Femur (tissue), 1 donor: ENCODE measurements around the gene FBXL7.

Experiments used
- DNase-seq: peaks from one replicate; pipeline ENCODE4 v3.0.0-alpha.2; 2017

Gene FBXL7

GRCh38 chr5:15786326-15786725 is 286.3 kb downstream of the FBXL7 start:
- DNase-seq: no peak

- DNase-seq: no peak
Measured at GRCh38 chr5:15786884-15787283, 286.9 kb downstream of the FBXL7 start.

DNA sequence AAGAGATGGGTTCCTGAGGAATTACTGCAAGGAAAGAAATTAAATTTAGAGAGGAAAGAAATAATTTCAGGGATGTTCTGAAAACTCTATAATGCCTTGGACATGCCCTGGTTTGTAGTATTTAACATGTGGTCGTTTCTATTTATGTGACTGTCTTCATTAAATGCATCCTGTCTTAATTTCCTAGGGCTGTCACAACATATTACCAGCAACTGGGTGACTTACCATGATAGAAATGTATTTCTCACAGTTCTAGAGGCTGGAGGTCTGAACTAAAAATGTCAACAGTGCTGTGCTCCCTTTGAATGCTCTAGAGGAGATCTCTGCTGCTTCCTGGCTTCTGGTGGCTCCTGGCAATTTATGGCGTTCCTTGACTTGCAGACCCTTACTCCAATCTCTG is 287.7 kb downstream of the FBXL7 start:
- no peak for DNase-seq

DNA sequence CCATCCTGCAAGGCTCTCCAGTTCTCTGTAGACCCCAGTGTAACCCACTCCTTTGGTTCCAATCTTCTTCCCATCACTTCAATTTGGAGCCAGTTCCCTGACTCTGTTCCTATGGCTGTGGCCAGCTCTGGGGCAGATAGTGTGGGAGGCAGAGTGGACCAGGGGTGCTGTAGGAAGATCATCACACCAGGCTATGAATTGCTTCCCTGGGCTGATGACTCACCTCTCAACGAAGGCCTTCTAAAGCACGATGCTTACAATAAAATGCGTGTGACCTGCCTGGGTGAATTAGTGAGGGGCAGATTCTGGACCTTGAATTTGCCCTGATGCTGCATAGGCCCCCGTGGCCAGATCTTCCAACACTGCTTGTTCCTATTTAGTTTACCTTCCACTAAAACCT is 289.7 kb downstream of the FBXL7 start:
- no peak for DNase-seq

DNA sequence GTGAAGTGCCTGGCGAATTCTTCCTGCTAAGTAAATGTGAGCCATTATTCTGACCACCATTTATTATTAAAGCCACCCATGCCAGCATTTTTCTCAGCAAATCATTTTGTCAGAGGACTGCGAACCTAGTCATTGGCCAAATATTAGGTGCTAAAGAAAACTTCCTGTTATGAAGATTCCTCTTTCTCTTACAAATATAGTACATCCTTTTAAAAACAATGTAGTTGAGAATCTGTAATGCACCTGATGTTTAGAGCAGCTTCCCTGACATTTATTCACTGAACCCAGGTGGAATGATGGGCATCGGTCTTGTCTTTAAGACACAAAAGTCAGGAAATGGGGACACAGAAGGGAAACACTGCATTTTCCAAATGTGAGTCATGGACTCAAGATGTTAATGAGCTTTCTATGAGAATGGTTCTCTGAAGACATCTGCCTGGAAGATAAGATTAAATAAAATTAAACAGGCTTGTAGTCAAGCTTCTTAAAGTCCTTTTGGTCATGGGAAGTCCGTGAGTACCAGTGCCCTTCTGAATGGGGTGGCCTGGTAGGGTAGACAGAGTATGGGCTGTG is 290.6 kb downstream of the FBXL7 start:
- no peak for DNase-seq

DNA sequence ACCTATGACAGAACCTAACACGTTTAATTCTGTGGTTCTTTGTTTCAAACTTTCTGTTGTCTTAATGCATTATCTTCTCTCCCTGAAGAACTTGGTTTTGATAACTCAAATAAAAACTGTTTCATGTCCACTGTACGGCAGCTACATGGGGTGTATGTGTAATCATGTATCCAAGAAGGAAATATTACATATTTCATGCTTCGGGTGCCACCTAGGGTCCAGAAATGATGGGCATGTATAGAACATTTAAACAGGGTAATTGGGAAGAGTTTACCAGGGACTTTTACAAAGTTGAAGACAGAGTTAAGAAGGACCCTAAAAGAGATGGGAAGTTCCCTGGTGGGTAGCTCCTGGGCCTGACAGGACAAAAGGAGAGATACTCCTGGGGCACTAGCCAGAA is 291.3 kb downstream of the FBXL7 start:
- no peak for DNase-seq

- no peak for DNase-seq
Measured at GRCh38 chr5:15791859-15792258, 291.9 kb downstream of the FBXL7 start.

DNA sequence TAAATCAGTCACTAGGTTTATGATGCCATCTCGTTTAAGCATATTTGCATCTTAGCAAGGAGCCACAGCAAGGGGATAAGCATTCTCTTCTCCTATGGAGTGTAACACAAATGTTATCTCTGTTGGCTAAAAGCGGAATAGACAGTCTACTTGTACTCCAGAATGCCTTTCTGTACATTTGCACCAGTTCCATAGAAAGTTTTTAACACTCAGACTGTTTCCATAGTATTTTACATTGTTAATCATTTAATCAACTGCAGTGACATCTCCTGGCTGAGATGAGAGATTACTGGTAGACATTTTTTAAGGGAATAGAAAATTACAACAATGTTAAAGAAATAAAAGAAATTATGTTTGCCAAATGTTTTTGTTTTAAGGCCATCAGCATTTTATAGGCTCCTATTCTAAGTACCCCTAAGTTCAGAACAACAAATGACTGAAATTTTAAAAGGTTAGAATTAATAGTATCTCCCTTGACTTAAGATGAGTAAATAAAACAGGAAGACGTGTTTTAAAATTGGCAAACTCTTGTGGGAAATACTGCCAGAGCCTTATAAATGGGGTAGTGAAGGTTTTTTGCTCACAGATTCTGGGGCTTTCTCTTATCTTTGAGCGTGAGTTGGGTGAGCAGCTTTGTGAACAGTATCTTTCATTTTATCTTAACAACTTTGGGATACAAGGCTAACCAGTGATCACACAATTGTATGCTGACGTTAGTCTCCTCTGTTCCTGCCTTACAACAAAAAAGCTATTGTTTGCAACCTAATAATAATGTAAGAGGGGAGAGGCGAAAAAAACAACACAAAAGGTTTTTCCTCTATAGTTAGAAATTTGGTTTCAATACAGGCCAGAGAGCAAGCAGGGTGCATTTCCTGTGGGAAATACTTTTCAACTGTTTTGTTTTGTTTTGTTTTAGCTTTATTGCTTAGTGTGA is 294.3 kb downstream of the FBXL7 start:
- no peak for DNase-seq

- DNase-seq: no peak
Measured at GRCh38 chr5:15796096-15796495, 296.1 kb downstream of the FBXL7 start.

DNA sequence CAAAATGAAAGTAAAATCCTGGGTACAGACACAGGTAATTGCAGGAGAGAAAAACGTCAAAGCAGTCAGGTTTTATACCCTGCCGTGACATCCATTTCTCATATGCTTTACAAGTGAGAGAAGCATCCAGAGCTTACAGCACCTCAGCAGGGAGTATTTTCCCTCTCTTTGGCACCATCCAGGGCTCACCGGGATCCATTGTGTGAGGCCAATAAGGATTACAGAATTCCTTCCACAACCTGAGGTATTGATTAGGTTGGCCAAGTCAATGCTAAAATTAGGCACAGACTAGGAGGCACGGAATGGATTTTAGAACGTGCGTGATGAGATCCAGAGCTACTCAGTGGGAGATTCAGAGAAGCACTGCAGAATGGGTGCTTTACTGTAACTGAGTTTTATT is 296.6 kb downstream of the FBXL7 start:
- DNase-seq: no peak

DNA sequence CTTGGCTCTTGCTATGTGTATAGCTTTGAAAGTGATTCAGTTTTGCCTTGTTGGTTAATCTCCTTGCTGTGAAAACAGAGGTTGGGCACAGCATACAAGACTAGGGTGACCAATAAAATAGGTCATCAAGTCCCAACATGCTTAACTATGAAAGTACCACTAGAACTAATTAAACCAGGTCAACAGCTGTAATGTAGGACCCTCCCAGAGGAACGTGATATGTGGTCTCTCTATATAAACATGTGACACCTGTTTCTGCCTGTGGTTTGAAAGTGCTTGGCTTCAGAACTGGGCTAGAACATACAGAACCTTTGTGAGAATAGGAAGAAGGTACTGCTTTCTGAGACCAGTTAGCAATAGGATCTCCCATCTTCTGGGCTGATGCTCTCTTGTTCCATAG is 297.1 kb downstream of the FBXL7 start:
- no peak for DNase-seq

DNA sequence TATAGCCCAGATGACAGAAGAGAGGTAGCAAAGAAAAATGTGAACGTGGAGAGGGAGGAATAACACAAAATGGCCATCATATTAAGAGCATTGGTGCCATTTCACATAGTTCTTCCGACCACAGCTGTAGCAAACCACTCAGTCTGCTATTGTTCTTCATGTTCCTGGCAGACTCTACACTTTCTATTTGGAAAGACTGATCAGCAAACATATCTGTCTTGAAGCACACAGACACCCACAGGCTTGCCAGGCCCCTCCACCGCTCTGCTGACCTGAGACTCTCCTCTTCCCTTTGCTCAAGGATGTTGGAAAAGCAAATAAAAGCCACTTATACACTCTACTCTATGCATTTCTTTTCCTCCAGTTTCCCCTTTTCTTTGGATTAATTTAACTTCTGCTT is 298.0 kb downstream of the FBXL7 start:
- DNase-seq: peak; percentile 39

DNA sequence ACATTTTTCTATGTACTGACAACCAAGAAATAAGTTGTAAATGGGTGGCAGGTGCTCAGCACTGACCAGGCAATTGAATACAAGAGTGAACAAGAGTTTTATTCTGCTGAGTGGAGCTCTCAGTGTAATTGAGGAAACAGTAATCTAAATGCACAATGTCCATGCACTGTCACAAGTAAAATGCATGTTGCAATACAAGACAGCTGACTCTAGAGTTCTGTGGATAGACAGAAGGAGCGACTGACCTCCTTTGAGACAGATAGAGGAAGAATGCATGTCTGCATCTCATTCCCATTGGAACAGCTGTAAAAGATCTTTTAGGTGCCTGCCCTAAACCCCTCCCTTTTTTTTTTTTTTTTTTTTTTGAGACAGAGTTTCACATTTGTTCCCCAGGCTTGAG is 299.0 kb downstream of the FBXL7 start:
- DNase-seq: no peak

GRCh38 chr5:15799612-15800011 is 299.6 kb downstream of the FBXL7 start:
- DNase-seq: no peak

DNA sequence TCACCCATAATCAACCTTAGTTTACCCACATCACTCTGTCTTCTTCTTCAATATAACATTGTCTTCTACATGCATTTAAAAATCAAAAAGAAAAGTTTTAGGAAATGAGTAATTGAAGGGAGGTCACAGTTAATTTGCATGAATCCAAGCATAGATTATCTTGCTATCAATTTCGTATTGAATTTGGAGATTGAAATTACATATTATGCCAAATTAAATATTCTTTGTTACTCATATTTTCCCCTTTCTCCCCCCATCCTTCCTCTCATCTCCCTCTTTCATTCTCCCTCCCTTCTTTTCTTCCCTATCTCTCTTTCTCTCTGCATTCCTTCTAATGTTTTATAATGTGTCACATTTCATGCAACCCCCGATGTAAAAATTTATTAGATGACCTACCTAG is 303.3 kb downstream of the FBXL7 start:
- DNase-seq: no peak

GRCh38 chr5:15806613-15807012 is 306.6 kb downstream of the FBXL7 start:
- DNase-seq: no peak

- DNase-seq: no peak
Measured at GRCh38 chr5:15807248-15807647, 307.3 kb downstream of the FBXL7 start.

GRCh38 chr5:15807871-15808270 is 307.9 kb downstream of the FBXL7 start:
- DNase-seq: peak; percentile 59

- DNase-seq: no peak
Measured at GRCh38 chr5:15808577-15808976, 308.6 kb downstream of the FBXL7 start.

DNA sequence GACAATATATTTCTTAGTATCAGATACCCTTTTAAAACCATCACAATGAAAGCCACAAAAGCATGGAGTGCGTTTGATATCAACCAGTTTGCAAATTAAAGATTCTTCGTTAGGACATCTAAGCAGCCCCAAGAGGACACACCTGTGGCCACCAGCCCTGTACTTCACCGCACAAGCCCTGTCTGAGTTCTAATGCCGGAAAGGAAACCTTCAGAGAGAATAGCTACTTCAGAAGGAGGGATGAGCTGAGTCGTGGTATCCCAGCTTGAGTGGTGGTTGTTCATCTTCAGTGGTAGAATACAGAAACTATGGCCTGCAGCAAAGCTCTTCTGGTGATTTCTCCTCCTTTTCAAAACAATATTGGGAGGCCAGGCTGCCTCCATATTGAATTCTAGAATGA is 319.6 kb downstream of the FBXL7 start:
- no peak for DNase-seq

DNA sequence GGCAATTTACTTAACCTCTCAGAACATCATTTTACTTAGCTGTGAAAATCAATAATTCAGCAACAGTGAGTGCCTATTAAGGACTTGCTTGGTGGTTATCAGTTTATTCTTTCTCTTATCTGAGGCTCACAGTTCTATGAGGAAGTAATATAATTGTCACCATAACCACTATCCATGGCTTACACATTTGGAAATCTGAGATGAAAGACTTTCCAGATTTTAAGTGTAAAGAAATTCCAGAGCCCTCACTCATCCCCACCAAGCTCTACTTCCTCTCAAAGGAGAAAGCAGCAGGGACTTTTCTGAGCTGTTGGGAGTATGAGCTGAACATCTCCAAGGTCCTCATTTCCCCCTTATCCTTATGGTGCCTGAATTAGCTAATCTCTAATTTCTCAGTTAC is 321.5 kb downstream of the FBXL7 start:
- DNase-seq: no peak

DNA sequence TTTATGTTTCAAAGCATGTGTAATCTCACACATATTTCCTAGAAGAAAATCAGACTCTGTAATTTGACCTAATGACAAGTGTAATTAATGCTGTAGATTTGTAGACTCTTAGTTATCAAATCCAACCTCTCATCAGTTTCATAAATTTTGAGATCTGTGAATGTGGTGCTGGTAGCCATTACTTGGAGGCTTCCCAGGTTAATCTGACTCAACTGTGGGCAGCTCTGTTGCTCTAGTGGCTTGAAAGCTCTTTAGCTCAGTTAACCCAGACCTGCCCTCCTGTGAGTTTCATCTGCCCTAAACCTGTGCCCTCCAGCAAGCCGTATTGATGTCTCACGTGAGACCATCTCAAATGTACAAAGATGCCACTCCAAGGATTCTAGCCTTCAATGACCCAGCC is 323.4 kb downstream of the FBXL7 start:
- DNase-seq: no peak

DNA sequence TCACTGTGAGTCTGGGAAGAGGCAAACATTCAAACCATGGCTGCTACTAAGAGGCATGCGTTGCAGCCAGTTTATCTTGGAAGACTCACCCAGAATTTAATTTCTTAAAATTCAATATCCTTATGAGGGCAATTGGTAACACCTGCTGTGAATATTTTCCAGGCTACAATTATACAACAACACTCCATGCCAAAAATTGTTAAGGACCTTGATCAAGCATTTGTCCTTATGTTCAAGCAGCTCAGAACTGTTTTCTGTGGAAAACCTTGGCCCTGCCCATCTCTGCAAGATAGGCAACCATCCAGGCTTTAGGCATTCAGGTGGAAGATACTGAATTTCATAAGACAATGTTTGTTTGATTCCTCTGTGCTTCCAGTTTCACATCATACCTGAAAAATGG is 327.8 kb downstream of the FBXL7 start:
- DNase-seq: no peak

- DNase-seq: no peak
Measured at GRCh38 chr5:15831408-15831807, 331.4 kb downstream of the FBXL7 start.

- no peak for DNase-seq
Measured at GRCh38 chr5:15833365-15833764, 333.4 kb downstream of the FBXL7 start.
